Eye (tissue), 1 donor: Measurements from ENCODE around the gene CARD19.

ENCODE experiments used
- DNase-seq: peaks from one replicate; pipeline ENCODE4 v3.0.0-alpha.2; 2015

The CARD19 gene

GRCh38 chr9:93064392-93065134, 31.5 kb upstream of the CARD19 start:
- DNase-seq = no peak

GRCh38 chr9:93065135-93065720, 30.8 kb upstream of the CARD19 start:
- no peak for DNase-seq

DNA sequence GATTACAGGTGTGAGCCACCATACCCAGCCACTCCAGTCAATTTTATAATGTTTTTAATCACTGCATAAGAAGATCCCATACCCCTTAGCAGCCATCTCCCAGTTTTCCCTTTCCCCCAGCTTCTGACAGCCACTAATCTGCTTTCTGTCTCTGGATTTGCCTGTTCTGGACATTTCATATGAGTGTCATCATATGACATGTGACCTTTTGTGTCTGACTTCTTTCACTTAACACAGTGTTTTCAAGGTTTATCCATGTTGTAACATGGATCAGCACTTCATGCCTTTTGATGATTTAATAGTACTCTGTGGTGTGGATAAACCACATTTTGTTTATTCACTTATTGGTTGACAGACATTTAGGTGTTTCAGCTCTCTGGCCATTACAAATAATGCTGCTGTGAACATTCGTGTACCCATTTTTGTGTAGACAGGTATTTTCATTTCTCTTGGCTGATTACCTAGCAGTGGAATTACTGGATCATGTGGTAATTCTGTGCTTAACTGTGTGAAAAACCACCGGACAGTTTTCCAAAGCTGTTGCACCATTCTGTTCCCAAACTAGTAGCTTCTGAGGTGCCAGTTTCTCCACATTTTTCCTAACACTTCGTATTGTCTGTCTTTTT, 28.9 kb upstream of the CARD19 start:
- DNase-seq = no peak

DNA sequence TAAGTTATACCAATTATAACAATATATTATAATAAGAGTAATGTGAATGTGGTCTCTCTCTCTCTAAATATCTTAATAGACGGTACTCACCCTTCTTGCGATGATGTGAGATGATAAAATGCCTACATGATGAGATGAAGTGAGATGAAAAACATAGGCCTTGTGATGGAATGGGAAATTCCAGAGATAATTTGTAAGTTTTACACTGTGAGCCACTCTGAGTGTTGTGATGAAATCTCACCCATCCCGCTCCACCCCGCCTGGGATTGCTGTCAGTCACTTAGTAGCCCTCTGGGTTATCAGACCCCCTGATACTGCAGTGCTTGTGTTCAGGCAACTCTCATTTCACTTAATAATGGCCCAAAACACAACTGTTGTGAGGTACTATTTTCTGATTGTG, 27.1 kb upstream of the CARD19 start:
- DNase-seq = no peak

- DNase-seq = no peak
These were observed 24.6 kb upstream of the CARD19 start for GRCh38 chr9:93071464-93071863.

- DNase-seq = no peak
These were observed 23.6 kb upstream of the CARD19 start for GRCh38 chr9:93072383-93072795.

- no peak for DNase-seq
These were observed 19.8 kb upstream of the CARD19 start for GRCh38 chr9:93076101-93076791.

- no peak for DNase-seq
These were observed 19.3 kb upstream of the CARD19 start for GRCh38 chr9:93076792-93077128.

DNA sequence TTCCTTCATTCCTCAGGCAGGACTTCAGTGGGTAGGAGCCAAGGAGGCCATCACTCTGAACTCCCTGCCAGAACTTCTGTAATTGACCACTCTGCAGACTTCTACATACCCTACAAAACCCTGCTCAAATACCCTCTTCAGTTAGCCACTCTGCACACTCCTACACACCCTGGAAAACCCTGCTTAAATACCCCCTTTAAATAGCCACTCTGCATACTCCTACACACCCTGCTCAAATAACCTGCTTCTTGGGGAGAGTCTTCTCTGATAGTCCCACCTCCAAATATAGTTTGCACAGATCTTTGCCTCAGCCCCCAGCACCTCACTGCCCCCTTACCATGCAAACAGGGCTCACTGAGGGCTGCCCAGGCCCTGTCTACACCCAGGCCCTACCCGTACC, 18.6 kb upstream of the CARD19 start:
- DNase-seq = no peak

- DNase-seq = no peak
These were observed 18.2 kb upstream of the CARD19 start for GRCh38 chr9:93077811-93078210.

GRCh38 chr9:93079371-93079770, 16.6 kb upstream of the CARD19 start:
- DNase-seq = no peak

GRCh38 chr9:93080406-93080805, 15.6 kb upstream of the CARD19 start:
- no peak for DNase-seq

- no peak for DNase-seq
These were observed 14.9 kb upstream of the CARD19 start for GRCh38 chr9:93081081-93081529.

GRCh38 chr9:93081931-93082330, 14.1 kb upstream of the CARD19 start:
- no peak for DNase-seq

DNA sequence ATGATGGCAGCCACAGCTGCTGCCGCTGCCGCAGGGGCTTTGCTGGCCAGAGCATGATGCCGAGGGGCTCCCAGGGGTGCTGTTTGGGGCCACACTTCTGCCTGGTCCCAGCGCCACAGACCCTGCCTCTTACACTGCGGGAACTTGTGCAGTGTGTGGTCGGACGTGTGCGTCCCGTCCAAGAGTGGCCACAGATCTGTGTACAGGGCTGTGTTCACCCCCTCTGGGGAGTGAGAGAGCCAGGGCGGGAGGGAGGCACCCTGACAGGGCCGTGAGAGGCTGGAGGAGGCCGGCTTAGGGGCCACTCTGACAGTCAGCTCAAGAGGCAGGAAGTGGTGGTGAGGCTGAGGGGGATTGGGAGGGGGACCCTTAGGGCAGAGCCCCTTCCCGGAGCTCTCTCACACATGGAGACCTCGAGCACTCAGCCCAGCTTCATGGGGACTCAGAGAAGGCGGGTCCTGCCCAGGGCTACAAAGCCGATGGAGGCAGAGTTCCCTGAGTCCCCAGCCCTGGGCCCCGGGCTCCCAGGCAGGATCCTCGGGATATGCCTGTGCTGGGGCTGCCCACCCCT, 13.1 kb upstream of the CARD19 start:
- no peak for DNase-seq

DNA sequence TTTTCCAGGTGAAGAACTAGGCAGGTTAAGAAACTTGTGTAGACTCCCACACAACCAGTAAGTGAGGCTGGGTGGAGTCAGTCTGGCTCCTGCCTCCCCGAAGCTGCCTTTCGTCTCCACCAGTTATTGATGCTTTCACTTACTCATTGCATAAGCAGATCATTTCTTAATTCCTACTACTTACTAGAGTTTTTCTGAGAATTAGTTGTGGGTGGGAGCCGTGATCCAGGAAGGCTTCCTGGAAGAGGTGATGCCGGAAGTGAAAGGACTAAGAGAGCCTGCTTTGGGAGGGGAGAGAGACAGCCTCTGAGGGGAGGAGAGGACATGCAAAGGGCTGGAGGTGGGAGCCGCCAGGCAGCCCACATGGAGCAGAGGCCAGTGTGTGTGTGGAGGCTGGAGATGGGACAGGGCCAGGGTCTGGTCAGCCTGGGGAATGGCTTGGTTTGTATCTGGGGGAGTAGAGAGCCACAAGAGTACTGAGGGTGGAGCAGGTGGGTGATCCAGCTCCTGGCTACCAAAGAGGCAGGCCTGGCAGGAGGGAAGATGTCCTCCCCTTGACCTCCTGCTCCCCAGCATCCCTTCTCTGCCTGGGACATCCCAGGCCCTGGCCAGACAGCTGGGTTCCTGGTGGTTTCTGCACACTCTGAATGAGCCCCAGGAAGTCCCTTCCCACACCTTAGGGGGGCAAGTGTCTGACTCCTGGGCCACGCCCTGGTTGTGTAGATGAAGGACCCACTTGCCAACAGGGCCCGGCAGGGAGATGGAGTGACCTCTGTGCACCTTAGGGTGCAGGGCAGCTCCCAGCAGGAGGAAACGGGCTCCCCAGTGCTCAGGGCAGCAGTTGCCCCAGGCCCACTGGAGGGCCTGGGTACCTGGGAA, 12.2 kb upstream of the CARD19 start:
- no peak for DNase-seq

- DNase-seq = no peak
These were observed 11.5 kb upstream of the CARD19 start for GRCh38 chr9:93084471-93084881.

GRCh38 chr9:93085676-93086075, 10.3 kb upstream of the CARD19 start:
- DNase-seq = no peak

GRCh38 chr9:93086447-93087224, 9.4 kb upstream of the CARD19 start:
- no peak for DNase-seq

DNA sequence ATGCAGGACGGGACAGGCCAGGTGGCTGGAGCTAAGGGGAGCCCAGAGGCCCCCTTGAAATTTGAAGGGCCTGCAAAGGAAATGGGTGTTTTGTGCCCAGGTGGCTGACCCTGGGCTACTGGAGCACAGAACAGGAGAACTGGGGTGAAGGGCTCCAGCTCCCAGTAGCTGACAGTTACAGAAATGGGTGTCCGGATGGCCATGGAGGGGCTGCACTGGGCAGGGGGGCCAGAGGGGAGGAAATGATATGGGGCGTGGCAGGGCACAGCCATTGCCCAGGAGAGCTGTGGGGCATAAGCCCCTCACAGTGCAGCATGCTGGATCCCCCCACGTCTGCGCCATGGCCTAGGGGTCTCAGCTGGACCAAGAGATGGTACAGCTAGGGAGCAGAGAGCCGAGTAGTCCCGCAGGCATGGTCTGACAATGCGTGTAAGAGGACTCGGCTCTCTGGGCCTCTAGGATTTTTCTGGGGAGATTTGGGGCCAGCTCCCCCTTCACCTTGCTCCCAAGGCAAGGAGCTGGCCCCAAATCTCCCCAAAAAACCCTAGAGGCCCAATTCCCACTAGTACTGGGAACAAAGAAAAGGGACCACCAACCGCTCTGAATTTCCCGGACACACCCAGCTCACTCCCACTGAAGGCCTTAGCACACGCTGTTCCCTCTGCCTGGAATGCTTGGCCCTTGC, 7.9 kb upstream of the CARD19 start:
- no peak for DNase-seq

DNA sequence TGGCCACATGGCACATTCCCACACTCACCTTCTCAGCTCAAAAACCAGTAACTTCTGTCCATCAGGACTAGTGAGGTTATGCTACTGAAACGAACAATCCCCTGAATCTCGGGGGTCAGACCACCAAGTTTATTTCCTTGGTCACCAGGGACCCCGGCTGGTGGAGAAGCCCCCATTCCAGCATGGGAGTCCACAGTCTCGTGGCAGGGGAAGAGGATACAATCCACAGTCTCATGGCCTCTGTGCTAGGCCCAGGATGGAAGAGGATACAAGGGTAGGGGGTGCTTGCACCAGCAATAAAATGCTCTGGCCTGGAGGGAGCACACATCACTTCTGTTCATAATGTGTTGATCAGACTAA, 7.4 kb upstream of the CARD19 start:
- no peak for DNase-seq
